Lung (tissue), 12 donors: ENCODE measurements around the gene RND3. TPM values are rescaled to one million over a fixed set of nuclear protein-coding genes. Genes with fewer than 3 reads are reported as not detected.

ENCODE experiments used
- ATAC-seq: fragments of 200-7000 bp; cut with Tn5 transposase; one replicate; pipeline ENCODE4 v1.9.1; 2020; ENCODE audit warnings: moderate number of reproducible peaks; ENCODE audit not compliant: insufficient read depth, low FRiP score
- DNase-seq, 3 donors: peaks; one replicate each; pipeline ENCODE4 v3.0.0-alpha.2; 2013 to 2017
- H3K27ac ChIP-seq, 2 donors: one replicate each; pipeline ENCODE4 v1.5.1; 2013; ENCODE audit warnings: mild to moderate bottlenecking in 2 of 2, moderate library complexity in 2 of 2, control low read depth in 1 of 2, inconsistent platforms in 1 of 2, low read depth in 1 of 2, low read length in 1 of 2
- H3K27me3 ChIP-seq, 3 donors: one replicate each; pipeline ENCODE4 v1.5.1; 2013; ENCODE audit warnings: low read length in 2 of 3; ENCODE audit not compliant: control insufficient read depth in 3 of 3, insufficient read depth in 3 of 3
- H3K36me3 ChIP-seq, 4 donors: one replicate each; pipeline ENCODE4 v1.5.1; 2013; ENCODE audit warnings: low read length in 4 of 4, mild to moderate bottlenecking in 1 of 4, moderate library complexity in 1 of 4; ENCODE audit not compliant: control insufficient read depth in 4 of 4, insufficient read depth in 4 of 4
- H3K4me1 ChIP-seq, 5 donors: one replicate each; pipeline ENCODE4 v1.5.1; 2013; ENCODE audit warnings: low read length in 5 of 5, mild to moderate bottlenecking in 2 of 5, moderate library complexity in 1 of 5; ENCODE audit not compliant: control insufficient read depth in 5 of 5, insufficient read depth in 5 of 5
- H3K4me3 ChIP-seq: one replicate; pipeline ENCODE4 v1.5.1; 2013; ENCODE audit warnings: mild to moderate bottlenecking, control low read depth, moderate library complexity
- H3K9ac ChIP-seq, 2 donors: one replicate each; pipeline ENCODE4 v1.5.1; 2013; ENCODE audit warnings: low read length in 2 of 2, control low read depth in 1 of 2; ENCODE audit not compliant: insufficient read depth in 1 of 2
- H3K9me3 ChIP-seq, 4 donors: one replicate each; pipeline ENCODE4 v1.5.1; 2013; ENCODE audit warnings: low read length in 3 of 4, mild to moderate bottlenecking in 1 of 4, moderate library complexity in 1 of 4; ENCODE audit not compliant: control insufficient read depth in 4 of 4, insufficient read depth in 3 of 4
- whole genome bisulfite sequencing, 2 donors: extraction: QIAGEN DNeasy Blood & Tissue Kit; methylation state at CpG; one replicate each; pipeline ENCODE4 v1.1.7; 2013; 5-methylcytosine and 5-hydroxymethylcytosine counted together
- polyA plus RNA-seq, 2 donors: library from polyadenylated mRNA; stranded (reverse); fragments of 200-250 nt; gene quantifications; one replicate each; pipeline ENCODE4 v1.2.1, GENCODE V29; 2013
- total RNA-seq, 2 donors: library from RNA; depleted of rRNA in 1 of 2; stranded (reverse); fragments of >200 nt in 1 of 2; gene quantifications; one replicate each; pipeline ENCODE4 v1.2.1, GENCODE V29; 2014 to 2021
- TF ChIP-seq, protein P1 (sequence below): IDR thresholded peaks from 2 replicates; pipeline ENCODE4 v1.5.1; 2012; ENCODE audit warnings: mild to moderate bottlenecking; ENCODE audit errors: control extremely low read depth, extremely low read depth
- donor health status: control.
- donor health status: control.
- donor health status: Bipolar disorder and iron deficiency.
- donor health status: healthy.
- donor health status: DM: yes; HTN: yes; CAD: no.

The RND3 gene
- total and polyA plus RNA-seq, 4 donors, result 23.5 to 43.7 (median 33.4) TPM

DNA sequence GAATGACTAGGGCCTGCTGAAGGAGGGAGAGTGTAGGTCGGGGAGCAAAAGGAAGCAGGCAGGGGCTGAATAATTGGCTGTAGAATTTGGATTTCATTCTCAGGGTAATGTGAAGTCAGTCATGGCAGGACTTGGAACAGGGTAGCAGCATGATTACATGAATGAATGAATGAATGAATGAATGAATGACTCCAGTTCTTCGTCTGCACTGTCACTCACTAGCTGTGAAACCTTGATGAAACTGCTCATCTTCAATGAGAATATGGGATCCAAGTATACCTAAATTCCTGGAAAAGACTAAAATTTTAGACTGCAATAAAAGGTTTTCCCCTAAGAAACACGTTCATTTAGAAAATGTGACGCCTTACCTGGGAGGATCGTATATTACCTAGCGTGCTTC is 3.0 kb upstream of the RND3 start:
- 73 to 88% methylated on average over 6 of the region's 6 CpGs for WGBS, 2 donors
- DNase-seq (no peak), ATAC-seq (no peak)
- no peak overlapping the region for H3K4me3 ChIP-seq
- peaks cover 0 to 11% (median 0%) of the 10 kb centered on the region in 4 donors for H3K36me3 ChIP-seq
- no peaks in the 10 kb centered on the region for H3K27me3 ChIP-seq
- no peak overlapping the region for H3K27ac ChIP-seq
- peaks cover 0 to 4% (median 3%) of the 10 kb centered on the region in 5 donors for H3K4me1 ChIP-seq
- no peaks in the 10 kb centered on the region for H3K9me3 ChIP-seq
- TF ChIP-seq, protein P1, sequence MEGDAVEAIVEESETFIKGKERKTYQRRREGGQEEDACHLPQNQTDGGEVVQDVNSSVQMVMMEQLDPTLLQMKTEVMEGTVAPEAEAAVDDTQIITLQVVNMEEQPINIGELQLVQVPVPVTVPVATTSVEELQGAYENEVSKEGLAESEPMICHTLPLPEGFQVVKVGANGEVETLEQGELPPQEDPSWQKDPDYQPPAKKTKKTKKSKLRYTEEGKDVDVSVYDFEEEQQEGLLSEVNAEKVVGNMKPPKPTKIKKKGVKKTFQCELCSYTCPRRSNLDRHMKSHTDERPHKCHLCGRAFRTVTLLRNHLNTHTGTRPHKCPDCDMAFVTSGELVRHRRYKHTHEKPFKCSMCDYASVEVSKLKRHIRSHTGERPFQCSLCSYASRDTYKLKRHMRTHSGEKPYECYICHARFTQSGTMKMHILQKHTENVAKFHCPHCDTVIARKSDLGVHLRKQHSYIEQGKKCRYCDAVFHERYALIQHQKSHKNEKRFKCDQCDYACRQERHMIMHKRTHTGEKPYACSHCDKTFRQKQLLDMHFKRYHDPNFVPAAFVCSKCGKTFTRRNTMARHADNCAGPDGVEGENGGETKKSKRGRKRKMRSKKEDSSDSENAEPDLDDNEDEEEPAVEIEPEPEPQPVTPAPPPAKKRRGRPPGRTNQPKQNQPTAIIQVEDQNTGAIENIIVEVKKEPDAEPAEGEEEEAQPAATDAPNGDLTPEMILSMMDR, result no peak
- H3K9ac ChIP-seq, result no peak overlapping the region

- peak overlapping the region; percentile 94 to 97 for H3K9ac ChIP-seq
- H3K27ac ChIP-seq, result peak overlapping the region; percentile 84 to 97
- peak overlapping the region; percentile 69 for H3K4me3 ChIP-seq
- peaks cover 0 to 27% (median 5%) of the 10 kb centered on the region in 4 donors for H3K36me3 ChIP-seq
- H3K9me3 ChIP-seq, result no peaks in the 10 kb centered on the region
- peak; percentile 48 to 69 (median 68) for DNase-seq
- peak; percentile 7 for ATAC-seq
- no peaks in the 10 kb centered on the region for H3K27me3 ChIP-seq
- TF ChIP-seq, protein P1, result no peak
- WGBS, 2 donors, result 1% methylated on average over 45 of the region's 45 CpGs
- H3K4me1 ChIP-seq, result peaks cover 0 to 25% (median 7%) of the 10 kb centered on the region in 5 donors
Measured at GRCh38 chr2:150486539-150487484, 655 bp downstream of the RND3 start.

DNA sequence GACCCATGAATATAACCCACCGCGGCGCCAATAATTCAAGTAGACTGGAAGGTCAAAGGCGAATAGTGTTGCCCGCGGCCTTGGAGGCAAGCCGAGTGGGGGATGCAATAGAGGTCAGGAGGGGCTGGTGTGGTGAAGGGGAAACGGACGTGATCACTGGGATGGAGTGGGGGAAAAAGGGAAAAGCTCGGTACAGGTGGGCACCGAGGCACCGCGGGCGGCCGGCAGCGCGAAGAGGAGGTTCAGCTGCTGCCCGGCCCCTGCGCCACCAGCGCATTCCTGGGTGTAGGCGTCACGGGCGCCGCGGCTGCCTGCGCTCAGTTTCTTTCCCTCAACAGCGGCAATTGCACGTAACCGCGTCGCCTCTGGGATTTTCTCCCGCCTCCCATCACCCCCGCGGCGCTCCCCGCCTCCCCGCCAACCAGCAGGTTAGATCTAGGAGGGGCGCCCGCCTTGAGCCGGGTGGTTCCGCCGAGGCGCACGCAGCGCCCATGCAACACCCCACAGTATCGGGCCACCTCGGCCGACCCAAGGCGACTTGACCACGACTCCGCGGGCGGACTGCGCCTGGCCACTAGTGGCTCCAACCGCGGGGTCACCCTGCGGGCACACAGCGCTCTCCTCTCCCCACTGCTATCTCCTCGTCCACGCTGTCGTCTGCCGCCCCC is 1.5 kb downstream of the RND3 start:
- 1% methylated on average over 62 of the region's 62 CpGs for WGBS, 2 donors
- ATAC-seq (peak; percentile 65), DNase-seq (peak; percentile 67 to 80 (median 73))
- Histone ChIP-seq H3K27me3 (no peaks in the 10 kb centered on the region), H3K4me3 (peak overlapping the region; percentile 69), H3K9me3 (no peaks in the 10 kb centered on the region), H3K36me3 (peaks cover 0 to 27% (median 5%) of the 10 kb centered on the region in 4 donors), H3K9ac (peak overlapping the region; percentile 94 to 97), H3K27ac (peak overlapping the region; percentile 84 to 97), H3K4me1 (peaks cover 0 to 29% (median 12%) of the 10 kb centered on the region in 5 donors)
- TF ChIP-seq, protein P1, result no peak
